HG03039 (cell line): ENCODE results near the gene RNF213.

Experiments used
- ATAC-seq: cut with Tn5 transposase; IDR thresholded peaks from one replicate; pipeline ENCODE4 v1.9.1; 2021; ENCODE audit warnings: mild to moderate bottlenecking, moderate library complexity; ENCODE audit not compliant: unreplicated experiment

The RNF213 gene

DNA sequence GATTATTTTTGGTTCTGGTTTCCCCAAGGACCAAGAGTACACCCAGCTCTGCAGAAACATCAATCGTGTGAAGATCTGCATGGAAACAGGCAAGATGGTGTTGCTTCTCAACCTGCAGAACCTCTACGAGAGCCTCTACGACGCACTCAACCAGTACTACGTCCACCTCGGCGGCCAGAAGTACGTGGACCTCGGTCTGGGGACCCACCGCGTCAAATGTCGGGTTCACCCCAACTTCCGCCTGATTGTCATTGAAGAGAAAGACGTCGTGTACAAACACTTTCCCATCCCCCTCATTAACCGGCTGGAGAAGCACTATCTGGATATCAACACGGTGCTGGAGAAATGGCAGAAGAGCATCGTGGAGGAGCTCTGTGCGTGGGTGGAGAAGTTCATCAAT is 86.9 kb downstream of the RNF213 start:
- ATAC-seq: no peak

DNA sequence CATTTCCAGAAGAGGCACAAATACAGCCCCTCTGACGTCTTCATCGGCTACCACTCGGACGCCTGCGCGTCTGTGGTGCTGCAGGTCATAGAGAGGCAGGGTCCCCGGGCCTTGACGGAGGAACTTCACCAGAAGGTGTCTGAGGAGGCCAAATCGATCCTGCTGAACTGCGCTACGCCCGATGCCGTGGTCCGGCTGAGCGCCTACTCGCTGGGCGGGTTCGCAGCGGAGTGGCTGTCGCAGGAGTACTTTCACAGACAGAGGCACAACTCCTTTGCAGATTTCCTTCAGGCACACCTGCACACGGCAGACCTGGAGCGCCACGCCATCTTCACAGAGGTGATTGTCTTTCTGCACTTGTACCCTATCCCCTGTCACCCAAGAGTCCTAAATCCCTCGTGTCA is 87.3 kb downstream of the RNF213 start:
- ATAC-seq: no peak

DNA sequence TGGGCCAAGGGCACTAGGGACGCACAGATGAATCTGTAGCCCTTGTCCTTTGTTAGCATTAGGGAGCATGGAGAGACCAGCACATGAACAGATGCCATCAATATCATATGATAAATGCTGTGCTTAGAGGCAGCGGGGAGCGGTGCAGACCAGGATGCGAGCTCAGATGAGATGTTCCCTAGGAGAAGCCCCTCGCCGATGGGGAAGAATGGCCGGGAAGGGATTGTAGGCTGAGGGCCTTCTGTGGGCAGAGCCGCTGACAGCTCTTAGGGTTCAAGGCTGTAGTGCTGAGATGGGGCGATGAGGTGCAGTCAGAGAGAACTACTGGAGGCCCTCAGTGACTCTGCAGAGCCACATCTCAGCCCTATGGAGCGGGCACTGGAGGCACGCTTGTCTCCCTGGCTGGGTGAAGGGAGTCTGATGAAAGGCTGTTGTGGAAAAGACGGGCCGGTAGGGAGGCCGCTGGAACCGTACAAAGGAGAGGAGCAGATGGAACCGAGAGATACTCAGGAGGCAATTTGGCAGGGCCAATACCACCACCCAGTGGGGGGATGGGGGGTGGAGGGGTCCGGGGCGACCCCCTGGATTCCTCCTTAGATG is 88.0 kb downstream of the RNF213 start:
- no peak for ATAC-seq

DNA sequence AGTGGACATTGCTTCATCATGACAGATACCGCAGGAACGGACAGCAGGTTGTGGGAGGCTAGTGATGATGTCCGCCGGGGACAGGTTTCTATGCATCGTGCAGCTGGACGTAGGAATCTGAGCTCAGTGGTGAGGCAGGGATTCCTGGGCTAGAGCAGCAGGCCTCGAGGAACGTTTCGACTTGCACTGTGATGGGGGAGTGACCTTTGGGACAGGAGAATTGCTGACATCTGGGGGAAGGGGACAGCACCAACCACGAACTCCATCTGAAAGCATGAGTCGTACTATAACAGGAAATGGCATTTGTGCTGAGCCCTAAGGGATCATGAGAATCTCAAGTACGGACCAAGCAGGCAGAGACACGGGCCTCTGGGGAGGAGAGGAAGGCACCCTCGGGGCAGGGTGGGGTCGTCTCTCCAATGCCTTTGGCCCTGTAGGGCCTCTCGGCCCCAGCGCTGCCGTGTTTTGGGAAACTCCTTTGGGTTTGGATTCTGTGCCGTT is 88.5 kb downstream of the RNF213 start:
- ATAC-seq: no peak

DNA sequence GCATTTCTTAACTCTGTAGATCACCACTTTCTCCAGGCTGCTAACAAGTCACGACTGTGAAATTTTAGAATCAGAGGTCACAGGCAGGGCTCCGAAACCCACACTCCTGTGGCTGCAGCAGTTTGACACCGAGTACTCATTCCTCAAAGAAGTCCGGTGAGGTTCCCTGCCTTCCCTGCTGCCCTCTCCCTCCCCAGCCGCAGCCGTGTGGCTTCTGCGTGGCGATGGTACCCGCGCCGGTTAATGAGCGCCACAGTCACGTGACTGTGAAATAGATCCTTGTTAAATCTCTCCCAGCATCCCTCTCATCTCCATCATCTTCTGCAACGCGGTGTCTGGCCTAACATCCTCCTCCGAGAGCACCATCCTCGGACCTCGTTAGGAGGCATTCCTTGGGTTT is 89.1 kb downstream of the RNF213 start:
- no peak for ATAC-seq

DNA sequence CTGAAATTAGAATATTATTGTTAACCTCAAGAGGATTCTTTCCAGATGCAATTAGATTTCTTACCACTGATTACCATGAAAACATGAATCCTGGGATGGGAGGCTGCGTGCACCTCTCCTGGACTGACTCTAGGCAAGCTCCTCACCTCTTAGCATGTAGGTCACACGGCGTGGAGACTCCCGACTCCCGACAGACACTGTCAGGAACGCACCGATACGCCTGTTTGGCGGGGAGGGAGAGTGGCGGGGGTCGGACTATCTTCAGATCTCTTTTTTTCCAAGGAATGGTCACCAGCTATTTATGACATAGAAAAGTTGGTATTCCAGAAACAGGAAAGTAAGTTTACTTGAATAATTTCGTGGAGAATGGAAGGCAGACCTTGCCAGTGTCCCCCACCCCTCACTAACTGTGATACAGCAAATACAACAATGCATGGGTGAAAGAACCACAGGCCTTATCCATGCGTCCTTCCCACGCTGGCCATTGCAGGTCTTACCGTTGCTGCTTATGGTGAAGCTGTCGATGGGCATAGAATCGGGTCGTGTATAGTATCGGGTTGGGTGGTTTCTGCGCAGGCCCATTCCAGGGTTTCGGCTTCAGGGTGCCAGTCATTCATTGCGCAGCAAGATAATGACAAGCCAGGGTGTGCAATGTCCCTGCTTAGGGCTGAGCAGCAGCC is 91.7 kb downstream of the RNF213 start:
- ATAC-seq: no peak

DNA sequence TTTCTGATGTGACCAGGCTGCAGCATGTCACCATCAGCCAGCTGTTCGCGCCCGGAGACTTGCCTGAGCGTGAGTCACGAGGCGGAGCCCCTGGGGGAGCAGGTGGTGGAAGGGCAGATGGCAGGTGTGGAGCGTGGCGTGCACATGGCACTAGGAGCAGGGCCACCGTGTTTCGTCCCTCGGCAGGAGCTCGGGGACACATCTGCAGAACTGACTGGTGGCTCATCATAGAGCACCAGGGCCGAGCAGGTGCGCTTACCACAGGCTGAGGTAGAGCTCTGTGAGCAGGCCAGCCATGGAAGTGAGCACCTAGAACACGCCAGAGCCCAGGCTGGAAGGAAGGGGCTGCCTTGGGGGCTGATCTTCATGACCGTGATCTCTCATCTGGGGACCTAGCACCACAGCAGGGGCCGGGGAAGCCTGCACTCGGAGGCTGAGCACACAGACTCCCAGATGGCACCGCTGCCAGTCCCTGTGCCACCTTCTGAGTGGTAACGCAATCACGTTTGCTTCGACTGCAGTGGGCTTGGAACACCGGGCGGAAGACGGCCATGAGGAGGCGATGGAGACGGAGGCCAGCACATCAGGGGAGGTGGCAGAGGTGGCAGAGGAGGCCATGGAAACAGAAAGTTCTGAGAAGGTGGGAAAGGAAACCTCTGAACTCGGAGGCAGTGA is 92.5 kb downstream of the RNF213 start:
- no peak for ATAC-seq

DNA sequence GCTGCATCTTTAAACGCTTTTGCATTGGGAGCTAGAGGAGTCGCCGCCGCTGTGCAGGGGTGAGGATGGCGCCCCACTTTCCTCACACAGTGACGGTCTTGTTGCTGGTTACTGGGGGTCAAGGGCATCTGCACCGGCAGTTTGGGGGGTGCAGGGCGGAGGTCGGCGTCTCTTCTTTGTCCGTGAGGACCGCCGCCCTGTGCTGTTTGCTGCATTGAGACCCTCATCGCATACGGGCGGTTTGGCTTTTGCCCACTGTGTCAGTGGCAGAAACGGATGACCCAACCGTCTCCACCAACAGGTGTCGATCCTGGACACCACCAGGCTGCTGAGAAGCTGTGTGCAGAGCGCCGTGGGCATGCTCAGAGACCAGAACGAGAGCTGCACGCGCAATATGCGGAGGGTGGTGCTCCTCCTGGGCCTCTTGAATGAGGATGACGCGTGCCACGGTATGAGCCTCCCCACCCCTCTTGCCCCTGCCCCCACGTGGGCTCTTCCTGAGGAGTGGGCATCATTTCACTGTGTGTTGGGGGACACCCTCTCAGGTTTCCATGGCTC is 93.1 kb downstream of the RNF213 start:
- no peak for ATAC-seq

DNA sequence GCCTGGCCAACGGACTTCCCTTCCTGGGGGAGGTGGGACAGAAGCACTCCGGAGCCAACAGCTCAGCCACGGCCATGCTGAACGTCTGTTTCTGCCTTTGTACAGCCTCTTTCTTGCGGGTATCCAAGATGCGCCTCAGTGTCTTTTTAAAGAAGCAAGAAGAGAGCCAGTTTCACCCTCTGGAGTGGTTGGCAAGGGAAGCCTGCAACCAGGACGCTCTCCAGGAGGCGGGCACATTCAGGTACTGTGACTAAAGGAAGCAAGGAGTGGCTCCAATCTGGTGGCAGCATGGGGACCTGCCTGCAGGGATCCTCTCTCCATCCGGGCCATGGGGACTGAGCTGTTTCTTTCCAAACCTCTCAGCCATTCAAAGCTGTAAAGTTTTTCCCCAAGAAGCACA is 93.7 kb downstream of the RNF213 start:
- ATAC-seq: no peak

DNA sequence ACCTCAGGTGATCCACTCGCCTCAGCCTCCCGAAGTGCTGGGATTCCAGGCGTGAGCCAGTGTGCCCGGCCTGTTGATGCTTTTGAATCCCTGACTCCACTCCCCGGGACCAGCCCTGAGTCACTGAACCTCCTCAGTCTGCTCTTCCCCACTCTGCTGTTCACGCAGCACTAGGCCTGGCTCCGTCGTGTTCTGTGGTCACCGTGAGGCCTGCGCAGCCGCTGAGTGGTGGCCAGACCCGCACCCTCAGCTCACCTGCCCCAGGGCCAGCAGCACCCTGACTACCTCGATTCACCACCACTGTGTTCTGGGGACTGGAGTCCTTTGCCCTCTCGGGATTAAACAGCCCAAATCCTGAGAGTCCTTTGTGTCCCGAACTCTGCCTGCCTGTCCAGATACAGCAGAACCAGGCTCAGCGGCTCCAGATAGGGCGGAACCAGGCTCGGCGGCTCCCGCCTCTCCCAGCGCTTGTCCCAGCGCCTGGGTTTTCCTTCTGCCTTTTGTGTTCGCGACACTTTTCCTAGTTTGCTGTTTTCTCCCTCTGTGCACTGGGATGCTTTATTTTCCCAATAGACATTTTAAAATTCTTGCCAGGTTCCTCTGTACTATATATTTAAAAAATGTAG is 95.7 kb downstream of the RNF213 start:
- ATAC-seq: no peak

DNA sequence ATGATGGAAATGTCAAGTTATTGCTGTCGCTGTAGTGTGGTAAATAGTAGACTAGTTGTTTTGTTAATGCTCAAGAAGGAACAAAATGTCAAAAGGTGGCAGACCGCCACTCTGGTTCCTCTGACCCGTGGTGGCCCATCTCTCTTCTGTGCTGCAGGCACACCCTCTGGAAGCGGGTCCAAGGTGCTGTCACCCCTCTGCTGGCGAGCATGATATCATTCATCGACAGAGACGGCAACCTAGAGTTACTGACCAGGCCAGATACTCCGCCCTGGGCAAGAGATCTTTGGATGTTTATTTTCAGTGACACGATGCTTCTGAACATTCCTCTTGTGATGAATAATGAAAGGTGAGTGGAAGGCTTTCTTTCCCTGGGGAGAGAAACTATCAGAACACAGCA is 97.5 kb downstream of the RNF213 start:
- ATAC-seq: no peak

DNA sequence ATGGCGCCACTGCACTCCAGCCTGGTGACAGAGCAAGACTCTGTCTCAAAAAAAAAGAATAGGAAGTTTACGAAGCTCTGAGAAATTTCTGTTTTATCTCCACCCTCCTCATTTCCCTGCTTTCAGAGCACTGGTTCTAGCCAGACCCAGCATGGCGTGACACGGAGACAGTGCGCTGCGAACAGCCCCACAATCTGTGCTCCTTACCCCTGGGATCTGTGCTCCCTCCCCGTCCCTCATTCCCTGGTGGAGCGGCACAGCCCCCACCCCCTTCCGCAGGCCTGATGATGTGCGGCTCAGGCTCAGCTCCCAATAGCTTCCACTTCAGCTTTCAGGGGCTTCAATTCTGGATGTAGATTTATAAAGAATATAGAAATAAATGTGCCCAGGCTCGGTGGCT is 98.2 kb downstream of the RNF213 start:
- ATAC-seq: no peak

DNA sequence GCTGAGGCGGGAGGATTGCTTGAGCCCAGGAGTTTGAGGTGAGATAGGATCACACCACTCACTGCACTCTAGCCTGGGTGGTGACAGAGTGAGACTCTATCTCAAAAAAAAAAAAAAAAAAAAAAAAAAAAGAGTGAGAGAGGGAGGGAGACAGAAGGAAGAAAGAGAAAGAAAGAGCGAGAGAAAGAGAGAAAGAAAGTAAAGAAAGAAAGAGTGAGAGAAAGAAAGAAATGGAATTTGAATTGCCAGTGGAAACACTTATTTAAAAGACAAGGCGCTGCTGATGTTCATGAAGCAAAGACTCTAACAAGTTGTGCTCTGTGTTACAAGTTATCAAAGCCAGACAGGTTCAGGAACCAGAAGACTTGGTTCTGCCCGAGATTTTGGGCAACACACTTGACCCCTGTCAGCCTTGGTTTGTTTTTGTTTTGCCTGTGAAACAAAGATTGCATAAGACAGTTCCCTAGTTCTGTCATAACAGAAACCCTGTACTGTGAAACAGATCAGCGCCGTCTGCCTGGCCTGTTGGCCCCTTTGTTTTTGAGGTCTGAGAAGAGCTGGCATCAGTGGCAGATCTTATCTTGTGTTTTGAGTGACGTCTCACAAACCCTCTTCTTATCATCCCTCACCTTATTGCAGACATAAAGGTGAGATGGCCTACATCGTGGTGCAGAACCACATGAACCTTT is 98.9 kb downstream of the RNF213 start:
- no peak for ATAC-seq

DNA sequence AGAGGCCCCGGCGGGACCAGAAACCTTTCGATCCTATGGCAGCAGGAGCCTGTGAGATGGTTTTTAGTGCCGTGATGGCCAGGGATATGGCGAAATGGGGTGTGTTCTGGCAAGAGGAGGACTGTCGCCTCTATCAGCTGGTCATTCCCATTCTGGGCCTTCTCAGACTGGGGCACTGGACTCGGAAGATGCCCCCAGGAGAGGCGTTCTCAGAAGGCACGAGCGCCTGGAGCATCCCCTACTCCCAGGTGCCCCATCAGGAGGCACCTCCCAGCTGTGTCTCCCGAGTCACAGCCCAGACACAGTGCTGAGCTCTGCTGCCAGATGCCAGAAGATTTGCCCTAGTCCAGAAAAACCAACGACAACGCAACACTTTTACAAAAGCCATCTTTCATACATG is 99.7 kb downstream of the RNF213 start:
- no peak for ATAC-seq

DNA sequence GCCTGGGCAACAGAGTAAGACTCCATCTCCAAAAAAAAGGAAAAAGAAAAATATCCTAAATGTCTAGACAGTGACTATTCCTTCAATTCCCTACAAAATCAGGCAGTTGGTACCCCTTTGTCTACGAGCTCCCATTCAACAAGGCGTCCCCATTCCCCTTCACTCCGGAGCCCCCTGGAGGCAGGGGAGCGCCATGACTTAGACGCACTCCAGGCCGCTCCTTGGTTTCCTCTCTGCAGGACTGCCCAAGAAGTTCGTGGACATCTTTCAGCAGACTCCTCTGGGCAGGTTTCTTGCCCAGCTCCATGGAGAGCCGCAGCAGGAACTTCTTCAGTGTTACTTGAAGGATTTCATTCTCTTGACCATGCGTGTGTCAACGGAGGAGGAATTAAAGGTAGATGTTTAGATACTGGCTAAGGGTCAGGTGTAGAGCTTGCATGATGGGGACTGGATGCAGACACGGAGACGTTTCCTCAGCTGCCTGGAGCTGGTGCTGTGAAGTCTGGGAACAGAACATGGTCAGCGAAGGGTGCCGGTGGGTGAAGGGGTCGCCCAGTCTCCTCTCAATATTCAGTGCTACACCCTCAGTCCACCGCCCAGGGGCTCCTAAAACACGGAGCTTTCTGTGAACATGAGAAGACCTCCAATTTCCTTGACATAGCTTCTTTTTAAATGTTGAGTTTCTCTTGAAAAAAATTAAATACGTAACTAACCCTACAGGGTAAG is 101.0 kb downstream of the RNF213 start:
- ATAC-seq: no peak

DNA sequence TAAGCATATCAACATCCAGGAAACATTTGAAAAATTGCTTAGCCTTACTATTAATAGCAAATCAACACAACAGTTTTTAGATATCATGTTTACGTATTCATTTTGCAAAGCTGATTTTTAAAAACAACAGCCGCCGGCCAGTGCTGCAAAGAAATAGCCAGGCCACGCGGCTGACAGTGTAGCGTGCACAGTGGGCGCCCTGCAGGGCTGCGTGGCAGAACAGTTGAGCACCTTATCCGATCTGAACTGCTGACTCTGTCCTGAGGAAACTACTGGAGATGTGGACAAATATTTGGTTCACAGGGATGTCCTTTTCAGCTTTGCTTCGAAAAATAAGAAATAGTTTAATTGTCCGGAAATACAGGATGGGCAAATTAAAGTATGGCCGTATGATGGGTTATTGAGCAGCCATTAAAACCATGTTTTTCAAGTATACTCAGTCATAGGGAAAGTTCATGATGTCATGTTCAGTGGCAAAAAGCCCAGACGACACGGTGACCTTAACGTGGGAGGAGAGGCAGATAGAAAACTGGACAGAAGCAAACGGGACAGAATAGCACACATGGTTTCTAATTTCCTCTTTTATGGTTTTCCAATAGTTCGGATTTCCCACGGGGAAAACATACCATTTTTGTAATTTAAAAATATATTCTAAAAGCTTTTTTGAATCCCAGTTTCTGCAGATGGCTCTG is 101.9 kb downstream of the RNF213 start:
- ATAC-seq: no peak

DNA sequence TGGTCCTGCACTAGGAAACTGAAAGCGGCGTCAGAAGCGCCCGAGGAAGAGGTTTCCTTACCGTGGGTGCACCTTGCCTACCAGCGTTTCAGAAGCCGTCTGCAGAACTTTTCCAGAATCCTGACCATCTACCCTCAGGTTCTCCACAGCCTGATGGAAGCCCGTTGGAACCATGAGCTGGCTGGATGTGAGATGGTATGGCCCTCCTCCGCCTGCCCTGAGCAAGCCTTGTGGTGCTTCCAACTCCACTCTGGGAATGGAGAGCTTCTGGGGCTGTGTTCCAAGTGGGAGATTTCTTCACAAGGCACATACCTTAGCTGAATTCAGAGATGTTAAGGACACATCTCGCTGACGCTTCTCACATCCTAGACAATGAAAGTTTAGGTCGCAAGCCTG is 102.5 kb downstream of the RNF213 start:
- ATAC-seq: no peak

DNA sequence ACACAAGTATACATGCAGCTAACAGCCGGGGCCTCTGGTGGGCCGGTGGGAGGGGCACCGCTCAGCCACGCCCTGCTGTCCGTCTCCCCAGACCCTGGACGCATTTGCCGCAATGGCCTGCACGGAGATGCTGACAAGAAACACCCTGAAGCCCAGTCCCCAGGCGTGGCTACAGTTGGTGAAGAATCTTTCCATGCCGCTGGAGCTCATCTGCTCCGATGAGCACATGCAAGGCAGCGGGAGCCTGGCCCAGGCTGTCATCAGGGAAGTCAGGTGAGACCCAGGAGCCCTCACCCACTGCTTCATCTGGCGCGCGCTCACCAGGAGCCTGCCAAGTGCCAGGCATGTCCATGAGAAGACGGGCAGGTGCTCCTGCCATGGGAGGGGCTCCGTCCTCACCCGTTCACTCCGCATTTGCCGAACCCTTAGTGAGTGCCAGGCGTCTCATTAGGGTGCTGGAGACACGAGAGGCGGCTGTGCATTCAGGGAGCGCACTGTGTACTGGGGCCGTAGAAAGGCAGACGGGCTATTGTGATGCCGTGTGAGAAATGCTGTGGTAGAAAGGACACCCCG is 103.0 kb downstream of the RNF213 start:
- ATAC-seq: no peak

DNA sequence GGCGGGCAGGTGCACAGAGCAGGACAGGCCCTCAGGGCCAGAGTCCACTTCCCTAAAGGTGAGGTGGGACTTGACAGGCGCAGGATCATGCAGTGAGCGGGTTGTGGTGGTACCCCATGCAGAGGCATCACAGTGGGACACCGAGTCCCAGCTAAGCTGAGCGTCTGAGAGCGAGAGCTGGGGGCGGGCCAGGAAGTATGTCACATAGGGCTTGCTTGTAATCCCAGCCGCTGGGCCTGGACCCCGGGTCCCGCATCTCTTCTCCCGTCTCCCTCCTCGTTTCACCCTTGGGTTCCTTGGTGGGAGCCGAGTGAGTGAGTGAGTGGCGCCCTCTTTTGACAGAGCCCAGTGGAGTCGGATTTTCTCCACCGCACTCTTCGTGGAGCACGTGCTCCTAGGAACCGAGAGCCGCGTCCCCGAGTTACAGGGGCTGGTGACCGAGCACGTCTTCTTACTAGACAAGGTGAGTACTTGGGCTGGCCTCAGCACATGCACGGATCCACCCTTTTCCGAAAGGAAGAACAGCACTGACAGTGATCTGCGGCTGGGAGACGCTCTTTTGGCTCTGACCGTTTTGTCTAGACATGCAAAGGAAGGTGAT is 103.5 kb downstream of the RNF213 start:
- ATAC-seq: no peak
